ENCODE data around the gene LRTM2. TPM values are rescaled to one million over a fixed set of nuclear protein-coding genes. Genes with fewer than 3 reads are reported as not detected.

The LRTM2 gene
- total RNA-seq, 2 donors from 2014 or later: not detected

DNA sequence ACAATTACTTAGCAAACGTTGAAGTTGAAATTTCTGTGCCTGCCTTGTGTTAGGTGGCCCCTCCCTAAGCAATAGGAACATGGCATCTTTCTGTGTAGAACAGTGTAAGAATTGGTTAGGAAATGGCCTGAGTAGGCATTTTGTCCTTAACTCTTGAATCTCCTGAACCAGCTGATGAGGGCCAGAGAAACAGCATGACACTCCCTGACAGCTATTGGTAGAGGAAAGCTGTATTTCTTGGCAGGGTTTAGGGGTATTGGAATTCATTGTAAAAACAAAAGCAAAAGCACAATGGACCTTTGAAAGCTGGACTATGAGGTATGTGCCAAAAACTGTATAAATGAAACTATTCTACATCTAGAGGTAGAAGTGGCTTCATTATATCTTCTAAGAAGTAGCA is 40.6 kb upstream of the LRTM2 start:
- DNase-seq: no peak
- H3K9ac ChIP-seq (ENCODE audit: low read depth in 2 of 2, low read length in 2 of 2): no peak overlapping the region
- no peak overlapping the region for H3K4me3 ChIP-seq
- H3K9me3 ChIP-seq: no peaks in the 10 kb centered on the region
- no peak overlapping the region for H3K27ac ChIP-seq
- no peaks in the 10 kb centered on the region for H3K27me3 ChIP-seq
- peaks cover 8% of the 10 kb centered on the region for H3K36me3 ChIP-seq
- H3K4me1 ChIP-seq: no peaks in the 10 kb centered on the region
- TF ChIP-seq, protein P1, sequence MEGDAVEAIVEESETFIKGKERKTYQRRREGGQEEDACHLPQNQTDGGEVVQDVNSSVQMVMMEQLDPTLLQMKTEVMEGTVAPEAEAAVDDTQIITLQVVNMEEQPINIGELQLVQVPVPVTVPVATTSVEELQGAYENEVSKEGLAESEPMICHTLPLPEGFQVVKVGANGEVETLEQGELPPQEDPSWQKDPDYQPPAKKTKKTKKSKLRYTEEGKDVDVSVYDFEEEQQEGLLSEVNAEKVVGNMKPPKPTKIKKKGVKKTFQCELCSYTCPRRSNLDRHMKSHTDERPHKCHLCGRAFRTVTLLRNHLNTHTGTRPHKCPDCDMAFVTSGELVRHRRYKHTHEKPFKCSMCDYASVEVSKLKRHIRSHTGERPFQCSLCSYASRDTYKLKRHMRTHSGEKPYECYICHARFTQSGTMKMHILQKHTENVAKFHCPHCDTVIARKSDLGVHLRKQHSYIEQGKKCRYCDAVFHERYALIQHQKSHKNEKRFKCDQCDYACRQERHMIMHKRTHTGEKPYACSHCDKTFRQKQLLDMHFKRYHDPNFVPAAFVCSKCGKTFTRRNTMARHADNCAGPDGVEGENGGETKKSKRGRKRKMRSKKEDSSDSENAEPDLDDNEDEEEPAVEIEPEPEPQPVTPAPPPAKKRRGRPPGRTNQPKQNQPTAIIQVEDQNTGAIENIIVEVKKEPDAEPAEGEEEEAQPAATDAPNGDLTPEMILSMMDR (IDR thresholded peaks at IDR 0.05): no peak
- intact Hi-C loops (cut with DNase I): loop anchor here (10.0 kb wide), 1 partner anchor 75 kb away; no protein-coding TSS in a partner anchor

DNA sequence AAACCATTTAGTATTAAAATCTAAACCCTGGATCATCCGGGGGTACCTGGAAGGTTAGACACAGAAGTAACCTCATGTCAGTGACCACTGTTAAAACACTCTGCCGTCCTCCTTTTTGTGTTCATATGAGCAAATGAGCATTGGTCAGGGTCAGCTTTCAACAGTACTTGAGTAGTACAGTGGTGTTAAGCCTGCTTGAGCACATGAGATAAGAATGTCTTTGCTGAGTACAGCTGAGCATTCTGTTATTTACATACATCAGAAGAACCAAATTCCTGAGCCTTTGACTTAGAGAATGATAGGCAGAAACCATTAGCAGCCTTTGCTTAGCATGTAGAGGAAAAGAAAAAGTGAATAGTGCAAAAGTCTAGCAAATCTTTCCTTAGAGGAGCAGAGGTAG is 38.6 kb upstream of the LRTM2 start:
- Histone ChIP-seq H3K27ac (no peak overlapping the region), H3K36me3 (peaks cover 8% of the 10 kb centered on the region), H3K4me1 (no peaks in the 10 kb centered on the region), H3K9ac (ENCODE audit: low read depth in 2 of 2, low read length in 2 of 2) (no peak overlapping the region), H3K4me3 (no peak overlapping the region), H3K27me3 (no peaks in the 10 kb centered on the region), H3K9me3 (no peaks in the 10 kb centered on the region)
- no peak for DNase-seq
- intact Hi-C loops (cut with DNase I): loop anchor here (10.0 kb wide), 1 partner anchor 77 kb away; no protein-coding TSS in a partner anchor
- TF ChIP-seq, protein P1 (IDR thresholded peaks at IDR 0.05): no peak

DNA sequence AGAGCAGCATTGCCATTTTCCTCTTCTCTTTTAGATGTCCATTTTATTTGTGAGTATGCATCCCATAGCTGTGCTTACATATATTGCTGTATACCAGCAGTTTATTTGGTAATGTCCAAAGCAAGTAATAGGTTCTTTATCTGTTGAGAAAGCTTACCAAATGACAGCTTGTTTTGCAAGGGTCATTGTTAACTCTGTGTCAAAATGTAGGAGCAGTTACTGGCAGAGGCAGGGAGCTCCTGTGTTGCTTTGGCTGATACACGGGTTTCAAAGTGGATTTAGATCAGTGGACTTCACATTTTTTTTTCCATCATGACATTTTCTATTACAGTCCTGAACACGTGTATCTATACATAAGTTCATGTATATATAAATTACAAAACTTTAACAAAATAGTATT is 38.1 kb upstream of the LRTM2 start:
- no peak for DNase-seq
- TF ChIP-seq, protein P1 (IDR thresholded peaks at IDR 0.05): no peak
- Histone ChIP-seq H3K4me1 (no peaks in the 10 kb centered on the region), H3K27ac (no peak overlapping the region), H3K9ac (ENCODE audit: low read depth in 2 of 2, low read length in 2 of 2) (no peak overlapping the region), H3K27me3 (no peaks in the 10 kb centered on the region), H3K9me3 (no peaks in the 10 kb centered on the region), H3K36me3 (peaks cover 8% of the 10 kb centered on the region), H3K4me3 (no peak overlapping the region)
- intact Hi-C loops (cut with DNase I): loop anchor here (10.0 kb wide), 1 partner anchor 77 kb away; no protein-coding TSS in a partner anchor

DNA sequence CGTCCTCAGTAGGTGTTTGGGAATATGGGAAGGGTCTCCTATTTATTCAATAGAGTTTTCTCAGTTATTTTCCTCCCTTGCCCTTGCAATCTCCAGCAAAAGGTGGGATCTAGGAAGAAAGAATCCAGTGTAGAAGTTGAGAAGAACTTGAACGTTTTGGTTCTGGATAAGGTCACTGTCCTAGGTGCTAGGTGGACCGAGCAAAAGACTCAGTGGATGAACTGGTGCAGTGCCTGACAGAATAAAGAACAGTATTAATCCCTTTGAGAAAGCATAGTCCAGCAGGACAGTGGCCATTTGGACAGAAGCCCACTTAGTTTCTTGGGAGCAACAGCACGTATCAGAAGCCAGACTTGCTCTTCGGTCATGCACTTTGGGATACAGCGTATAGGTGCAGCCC is 32.7 kb upstream of the LRTM2 start:
- TF ChIP-seq, protein P1 (IDR thresholded peaks at IDR 0.05): no peak
- intact Hi-C loops (cut with DNase I): loop anchor here (10.0 kb wide), 1 partner anchor 83 kb away; no protein-coding TSS in a partner anchor
- H3K9ac ChIP-seq (ENCODE audit: low read depth in 2 of 2, low read length in 2 of 2): no peak overlapping the region
- H3K9me3 ChIP-seq: no peaks in the 10 kb centered on the region
- no peak overlapping the region for H3K4me3 ChIP-seq
- H3K4me1 ChIP-seq: no peaks in the 10 kb centered on the region
- no peak for DNase-seq
- no peak overlapping the region for H3K27ac ChIP-seq
- H3K27me3 ChIP-seq: no peaks in the 10 kb centered on the region
- H3K36me3 ChIP-seq: no peaks in the 10 kb centered on the region

DNA sequence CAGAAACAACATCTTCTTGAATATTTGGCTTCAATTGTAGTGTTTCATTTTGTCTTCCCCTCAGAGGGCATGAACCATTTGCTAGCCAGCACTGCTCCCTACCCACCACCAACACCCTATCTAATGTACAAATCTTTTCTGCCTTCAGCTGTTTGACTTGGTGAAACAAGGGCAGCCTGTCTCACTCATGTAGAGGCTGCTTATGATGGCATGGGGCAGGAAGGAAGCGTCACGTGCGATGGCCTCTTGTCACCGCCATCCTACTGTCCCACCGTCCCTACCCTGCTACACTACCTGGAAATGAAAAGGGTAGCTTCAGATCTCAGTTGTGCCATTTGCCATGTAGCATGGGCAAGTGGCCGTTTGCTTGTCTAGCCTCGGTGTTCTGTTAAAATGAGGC is 29.9 kb upstream of the LRTM2 start:
- Histone ChIP-seq H3K9me3 (no peaks in the 10 kb centered on the region), H3K9ac (ENCODE audit: low read depth in 2 of 2, low read length in 2 of 2) (no peak overlapping the region), H3K27ac (no peak overlapping the region), H3K36me3 (no peaks in the 10 kb centered on the region), H3K27me3 (no peaks in the 10 kb centered on the region), H3K4me3 (no peak overlapping the region), H3K4me1 (peaks cover 1% of the 10 kb centered on the region)
- TF ChIP-seq, protein P1 (IDR thresholded peaks at IDR 0.05): no peak
- intact Hi-C loops (cut with DNase I): loop anchor here (5.0 kb wide), 1 partner anchor 158 kb away; no protein-coding TSS in a partner anchor
- no peak for DNase-seq

Measured in colonic mucosa (tissue), 4 donors.